ENCODE measurements around the gene PIM1. TPM values are rescaled to one million over a fixed set of nuclear protein-coding genes. Genes with fewer than 3 reads are reported as not detected.

Gene PIM1
- total RNA-seq, 2 donors from 2014 or later: 15.6 to 26.2 TPM

GRCh38 chr6:37173493-37174195 is 3.7 kb downstream of the PIM1 start:
- H3K27ac ChIP-seq: peak overlapping the region; percentile 94
- no peak for DNase-seq
- intact Hi-C loops (cut with DNase I): loop anchor here (2.0 to 5.0 kb wide), 2 partner anchors 34 to 123 kb away; no protein-coding TSS in a partner anchor
- peaks cover 13% of the 10 kb centered on the region for H3K36me3 ChIP-seq
- peak overlapping the region; percentile 90 for H3K4me3 ChIP-seq
- TF ChIP-seq, protein P1, sequence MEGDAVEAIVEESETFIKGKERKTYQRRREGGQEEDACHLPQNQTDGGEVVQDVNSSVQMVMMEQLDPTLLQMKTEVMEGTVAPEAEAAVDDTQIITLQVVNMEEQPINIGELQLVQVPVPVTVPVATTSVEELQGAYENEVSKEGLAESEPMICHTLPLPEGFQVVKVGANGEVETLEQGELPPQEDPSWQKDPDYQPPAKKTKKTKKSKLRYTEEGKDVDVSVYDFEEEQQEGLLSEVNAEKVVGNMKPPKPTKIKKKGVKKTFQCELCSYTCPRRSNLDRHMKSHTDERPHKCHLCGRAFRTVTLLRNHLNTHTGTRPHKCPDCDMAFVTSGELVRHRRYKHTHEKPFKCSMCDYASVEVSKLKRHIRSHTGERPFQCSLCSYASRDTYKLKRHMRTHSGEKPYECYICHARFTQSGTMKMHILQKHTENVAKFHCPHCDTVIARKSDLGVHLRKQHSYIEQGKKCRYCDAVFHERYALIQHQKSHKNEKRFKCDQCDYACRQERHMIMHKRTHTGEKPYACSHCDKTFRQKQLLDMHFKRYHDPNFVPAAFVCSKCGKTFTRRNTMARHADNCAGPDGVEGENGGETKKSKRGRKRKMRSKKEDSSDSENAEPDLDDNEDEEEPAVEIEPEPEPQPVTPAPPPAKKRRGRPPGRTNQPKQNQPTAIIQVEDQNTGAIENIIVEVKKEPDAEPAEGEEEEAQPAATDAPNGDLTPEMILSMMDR (IDR thresholded peaks at IDR 0.05): no peak
- H3K4me1 ChIP-seq: no peaks in the 10 kb centered on the region
- H3K9me3 ChIP-seq: no peaks in the 10 kb centered on the region
- H3K27me3 ChIP-seq: no peaks in the 10 kb centered on the region
- H3K9ac ChIP-seq (ENCODE audit: low read depth in 2 of 2, low read length in 2 of 2): peak overlapping the region in 1 of 2 donors; percentile 29

GRCh38 chr6:37174196-37174514 is 4.2 kb downstream of the PIM1 start:
- Histone ChIP-seq H3K4me3 (peak overlapping the region; percentile 14), H3K27ac (peak overlapping the region; percentile 10), H3K27me3 (no peaks in the 10 kb centered on the region), H3K36me3 (peaks cover 13% of the 10 kb centered on the region), H3K9ac (ENCODE audit: low read depth in 2 of 2, low read length in 2 of 2) (peak overlapping the region in 1 of 2 donors; percentile 29), H3K9me3 (no peaks in the 10 kb centered on the region), H3K4me1 (no peaks in the 10 kb centered on the region)
- DNase-seq: no peak
- intact Hi-C loops (cut with DNase I): loop anchor here (5.0 kb wide), 1 partner anchor 33 kb away; no protein-coding TSS in a partner anchor
- TF ChIP-seq, protein P1 (IDR thresholded peaks at IDR 0.05): no peak

- Histone ChIP-seq H3K9me3 (no peaks in the 10 kb centered on the region), H3K27me3 (no peaks in the 10 kb centered on the region), H3K9ac (ENCODE audit: low read depth in 2 of 2, low read length in 2 of 2) (peak overlapping the region in 1 of 2 donors; percentile 29), H3K4me3 (peak overlapping the region; percentile 14), H3K36me3 (peaks cover 13% of the 10 kb centered on the region), H3K27ac (no peak overlapping the region), H3K4me1 (no peaks in the 10 kb centered on the region)
- DNase-seq: no peak
- TF ChIP-seq, protein P1 (IDR thresholded peaks at IDR 0.05): no peak
- intact Hi-C loops (cut with DNase I): loop anchor here (5.0 kb wide), 1 partner anchor 33 kb away; no protein-coding TSS in a partner anchor
Observed at GRCh38 chr6:37174515-37175331, 4.8 kb downstream of the PIM1 start.

GRCh38 chr6:37175332-37176267 is 5.6 kb downstream of the PIM1 start:
- Histone ChIP-seq H3K27me3 (no peaks in the 10 kb centered on the region), H3K4me1 (no peaks in the 10 kb centered on the region), H3K9ac (ENCODE audit: low read depth in 2 of 2, low read length in 2 of 2) (no peak overlapping the region), H3K9me3 (no peaks in the 10 kb centered on the region), H3K27ac (no peak overlapping the region), H3K36me3 (peaks cover 13% of the 10 kb centered on the region), H3K4me3 (no peak overlapping the region)
- TF ChIP-seq, protein P1 (IDR thresholded peaks at IDR 0.05): no peak
- DNase-seq: no peak
- intact Hi-C loops (cut with DNase I): no loop called here
